Measurements from ENCODE around the gene GGCX. TPM values are rescaled to one million over a fixed set of nuclear protein-coding genes. Genes with fewer than 3 reads are reported as not detected.

The GGCX gene
- total and polyA plus RNA-seq, 9 of the 15 experiments (the other 6 are each of a cell fraction or from before 2014, with no cell fraction given): 14.4 to 47.1 (median 28.1) TPM

- TF ChIP-seq ZNF318 (IDR thresholded peaks at IDR 0.05; ENCODE audit: borderline replicate concordance in 1 of 2, low read depth in 1 of 2): no peak; a peak in 1 of 4 replicates
- peak; percentile 64 for TF ChIP-seq LCOR (CRISPR knock-in tag; IDR thresholded peaks at IDR 0.05)
- TF ChIP-seq SMC3 (conservative IDR thresholded peaks at IDR 0.05; ENCODE audit: insufficient read depth, low read depth, low read length): peak; percentile 58
- TF ChIP-seq HEY1 (CRISPR knock-in tag; IDR thresholded peaks at IDR 0.05; ENCODE audit: borderline replicate concordance): no peak; the same call in 1 of the 2 replicates
- peak; percentile 81; the same call in 1 of the 2 replicates for TF ChIP-seq ZNF395 (CRISPR knock-in tag; IDR thresholded peaks at IDR 0.05)
- TF ChIP-seq SUPT5H (IDR thresholded peaks at IDR 0.05): peak; percentile 100
- TF ChIP-seq HMBOX1 (IDR thresholded peaks at IDR 0.05): no peak
- no peak for TF ChIP-seq PURB (CRISPR knock-in tag; IDR thresholded peaks at IDR 0.05; ENCODE audit: low read depth)
- no peak for TF ChIP-seq BRCA1 (IDR thresholded peaks at IDR 0.05)
- TF ChIP-seq BRCA1 (CRISPR knock-in tag; IDR thresholded peaks at IDR 0.05): no peak
- peak; percentile 98 for TF ChIP-seq EP400 (IDR thresholded peaks at IDR 0.05)
Measured at GRCh38 chr2:85538507-85539360, 22.6 kb downstream of the GGCX start, which contains the start of gene MAT2A (continued).

Data from K562 (cell line).